GM12873 (cell line): ENCODE results near the gene SLC20A1.

Source experiments
- CTCF ChIP-seq: IDR thresholded peaks from 2 replicates; pipeline ENCODE4 v1.5.1; 2012; ENCODE audit warnings: low read depth, mild to moderate bottlenecking, moderate library complexity, low read length, control low read depth; ENCODE audit not compliant: insufficient read depth; ENCODE audit errors: missing control alignments

The SLC20A1 gene

DNA sequence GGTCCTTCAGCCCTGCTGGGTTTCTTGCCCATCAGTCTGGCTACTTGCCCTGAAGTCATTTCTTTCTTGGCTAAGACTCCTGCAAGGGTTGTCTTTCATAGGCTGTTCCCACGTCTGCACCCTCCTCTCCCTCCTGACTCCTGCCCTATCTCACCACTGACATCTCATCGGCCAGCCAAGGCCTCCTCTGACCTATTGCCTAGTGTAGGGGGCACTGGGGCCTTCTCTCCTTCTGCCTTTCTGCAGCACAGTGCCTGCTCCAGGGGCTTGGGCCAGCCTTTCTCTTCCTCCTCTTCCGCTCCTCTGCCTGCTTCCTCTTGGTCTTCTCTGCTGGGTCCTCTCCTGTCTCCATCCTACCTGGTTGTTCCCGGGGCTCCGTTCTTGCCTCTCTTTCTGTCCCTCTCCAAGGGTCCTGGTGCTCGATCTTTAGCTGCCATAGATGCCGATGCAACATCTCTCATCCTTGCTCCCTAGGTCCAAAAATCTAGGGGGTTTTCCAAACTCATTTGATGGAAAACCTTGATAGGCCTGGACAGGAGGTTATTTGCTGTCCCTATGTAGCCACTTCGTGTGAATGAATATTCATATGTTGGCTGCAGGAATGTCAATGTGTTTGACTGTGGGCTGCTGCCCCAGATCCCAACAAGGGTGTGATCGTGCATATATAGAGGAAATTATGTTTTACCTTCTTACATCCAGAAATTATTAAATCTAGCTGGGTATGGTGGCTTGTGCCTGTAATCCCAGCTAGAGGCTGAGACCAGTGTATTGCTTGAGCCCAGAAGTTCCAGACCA, 65.4 kb downstream of the SLC20A1 start:
- no peak for TF ChIP-seq CTCF

- TF ChIP-seq CTCF, result no peak
These were observed 66.7 kb downstream of the SLC20A1 start for GRCh38 chr2:112712465-112712864.

GRCh38 chr2:112712903-112713584, 67.3 kb downstream of the SLC20A1 start:
- no peak for TF ChIP-seq CTCF
